Loucy (cell line): ENCODE measurements around the gene LCMT1.

Experiments
- EZH2phosphoT487 ChIP-seq: fragments of 200-600 bp; IDR thresholded peaks from 2 replicates; pipeline ENCODE4 v1.6.1; 2018; ENCODE audit warnings: antibody characterized with exemption, mild to moderate bottlenecking, moderate library complexity, borderline replicate concordance
- TF ChIP-seq, protein P1 (sequence below): fragments of 200-600 bp; sonication (generic); conservative IDR thresholded peaks from 2 replicates; pipeline ENCODE4 v1.5.1; 2014; ENCODE audit warnings: mild to moderate bottlenecking, antibody characterized with exemption, low read length

DNA sequence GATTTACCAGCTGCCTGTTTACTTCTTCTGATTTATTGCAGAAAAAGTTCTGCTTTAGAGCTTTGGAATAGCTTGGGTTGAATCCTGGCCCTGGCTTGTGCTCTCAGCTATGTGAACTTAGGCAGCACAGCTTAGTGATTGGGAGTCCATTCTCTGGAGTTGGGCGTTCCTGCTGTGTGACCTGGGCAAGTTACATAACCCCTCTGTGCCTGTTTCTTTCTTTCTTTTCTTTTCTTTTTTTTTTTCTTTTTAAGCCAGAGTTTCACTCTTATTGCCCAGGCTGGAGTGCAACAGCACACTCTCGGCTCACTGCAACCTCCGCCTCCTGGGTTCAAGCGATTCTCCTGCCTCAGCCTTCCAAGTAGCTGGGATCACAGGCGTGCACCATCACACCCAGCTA, 53.7 kb downstream of the LCMT1 start:
- TF ChIP-seq, protein P1, sequence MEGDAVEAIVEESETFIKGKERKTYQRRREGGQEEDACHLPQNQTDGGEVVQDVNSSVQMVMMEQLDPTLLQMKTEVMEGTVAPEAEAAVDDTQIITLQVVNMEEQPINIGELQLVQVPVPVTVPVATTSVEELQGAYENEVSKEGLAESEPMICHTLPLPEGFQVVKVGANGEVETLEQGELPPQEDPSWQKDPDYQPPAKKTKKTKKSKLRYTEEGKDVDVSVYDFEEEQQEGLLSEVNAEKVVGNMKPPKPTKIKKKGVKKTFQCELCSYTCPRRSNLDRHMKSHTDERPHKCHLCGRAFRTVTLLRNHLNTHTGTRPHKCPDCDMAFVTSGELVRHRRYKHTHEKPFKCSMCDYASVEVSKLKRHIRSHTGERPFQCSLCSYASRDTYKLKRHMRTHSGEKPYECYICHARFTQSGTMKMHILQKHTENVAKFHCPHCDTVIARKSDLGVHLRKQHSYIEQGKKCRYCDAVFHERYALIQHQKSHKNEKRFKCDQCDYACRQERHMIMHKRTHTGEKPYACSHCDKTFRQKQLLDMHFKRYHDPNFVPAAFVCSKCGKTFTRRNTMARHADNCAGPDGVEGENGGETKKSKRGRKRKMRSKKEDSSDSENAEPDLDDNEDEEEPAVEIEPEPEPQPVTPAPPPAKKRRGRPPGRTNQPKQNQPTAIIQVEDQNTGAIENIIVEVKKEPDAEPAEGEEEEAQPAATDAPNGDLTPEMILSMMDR = no peak
- no peak for TF ChIP-seq EZH2phosphoT487
